WTC11 (cell line): ENCODE data around the gene ACTA2.

Source experiments
- ATF2 ChIP-seq: sonication (generic); formaldehyde crosslinking; IDR thresholded peaks from 2 replicates; pipeline ENCODE4 v1.8.1; 2022; ENCODE audit warnings: low read depth, missing genetic modification reagents, borderline replicate concordance
- CBFB ChIP-seq: sonication (generic); formaldehyde crosslinking; IDR thresholded peaks from 2 replicates; pipeline ENCODE4 v1.8.1; 2022; ENCODE audit warnings: mild to moderate bottlenecking, low read depth, missing genetic modification reagents
- CTCF ChIP-seq: fragments of 200-600 bp; IDR thresholded peaks from 2 replicates; pipeline ENCODE4 v1.8.0; 2022; ENCODE audit warnings: antibody characterized with exemption
- FOXJ3 ChIP-seq: sonication (generic); formaldehyde crosslinking; IDR thresholded peaks from 2 replicates; pipeline ENCODE4 v1.9.0; 2021; ENCODE audit warnings: missing genetic modification reagents, mild to moderate bottlenecking, borderline replicate concordance
- GTF2I ChIP-seq: fragments of 250-450 bp; sonication (Bioruptor Pico); conservative IDR thresholded peaks from 2 replicates; pipeline ENCODE4 v1.4.0; 2021; ENCODE audit warnings: mild to moderate bottlenecking
- JUN ChIP-seq: sonication (generic); formaldehyde crosslinking; IDR thresholded peaks from 2 replicates; pipeline ENCODE4 v1.8.0; 2023; ENCODE audit warnings: mild to moderate bottlenecking, missing genetic modification reagents
- KAT7 ChIP-seq: sonication (generic); formaldehyde crosslinking; IDR thresholded peaks from 2 replicates; pipeline ENCODE4 v1.8.1; 2023; ENCODE audit warnings: missing genetic modification reagents, mild to moderate bottlenecking, borderline replicate concordance
- MAX ChIP-seq: sonication (generic); formaldehyde crosslinking; IDR thresholded peaks from 2 replicates; pipeline ENCODE4 v1.8.0; 2022; ENCODE audit warnings: mild to moderate bottlenecking, missing genetic modification reagents
- MLX ChIP-seq: sonication (generic); formaldehyde crosslinking; IDR thresholded peaks from 2 replicates; pipeline ENCODE4 v1.8.1; 2023; ENCODE audit warnings: mild to moderate bottlenecking, missing genetic modification reagents, moderate library complexity
- PRDM15 ChIP-seq: sonication (generic); formaldehyde crosslinking; IDR thresholded peaks from 2 replicates; pipeline ENCODE4 v1.8.0; 2022; ENCODE audit warnings: missing genetic modification reagents
- SMAD3 ChIP-seq: sonication (generic); formaldehyde crosslinking; IDR thresholded peaks from 2 replicates; pipeline ENCODE4 v1.8.0; 2022; ENCODE audit warnings: missing genetic modification reagents, mild to moderate bottlenecking, borderline replicate concordance
- ZNF121 ChIP-seq: sonication (generic); formaldehyde crosslinking; IDR thresholded peaks from 2 replicates; pipeline ENCODE4 v1.8.0; 2023; ENCODE audit warnings: missing genetic modification reagents
- ZNF263 ChIP-seq: sonication (generic); formaldehyde crosslinking; IDR thresholded peaks from 2 replicates; pipeline ENCODE4 v1.8.1; 2022; ENCODE audit warnings: low read depth, mild to moderate bottlenecking, moderate library complexity, missing genetic modification reagents
- ZNF425 ChIP-seq: fragments of 250-450 bp; sonication (Bioruptor Pico); conservative IDR thresholded peaks from 2 replicates; pipeline ENCODE4 v1.9.0; 2021; ENCODE audit warnings: mild to moderate bottlenecking

GRCh38 chr10:88895250-88895649, 57.3 kb downstream of the ACTA2 start:
- TF ChIP-seq MAX (CRISPR knock-in tag) (no peak), PRDM15 (no peak), ZNF263 (CRISPR knock-in tag) (no peak), ZNF425 (CRISPR knock-in tag) (no peak), CTCF (no peak), FOXJ3 (CRISPR knock-in tag) (no peak), GTF2I (no peak), KAT7 (no peak), CBFB (CRISPR knock-in tag) (no peak), JUN (no peak), ATF2 (CRISPR knock-in tag) (no peak), MLX (CRISPR knock-in tag) (no peak), ZNF121 (CRISPR knock-in tag) (no peak), SMAD3 (no peak)
